Progenitor cell of endocrine pancreas (in vitro differentiated cells): Measurements from ENCODE around the gene ING5. TPM values are rescaled to one million over a fixed set of nuclear protein-coding genes. Genes with fewer than 3 reads are reported as not detected.

ENCODE experiments used
- DNase-seq: peaks from one replicate; pipeline ENCODE4 v3.0.0; 2021; ENCODE audit warnings: low spot score; ENCODE audit not compliant: unreplicated experiment
- H3K27ac Mint-ChIP-seq: 2 replicates; pipeline ENCODE4 v1.8.0; 2021; ENCODE audit warnings: mild to moderate bottlenecking, moderate library complexity, mixed read lengths
- H3K27me3 Mint-ChIP-seq: 2 replicates; pipeline ENCODE4 v1.8.0; 2021; ENCODE audit warnings: mixed read lengths
- H3K36me3 Mint-ChIP-seq: 2 replicates; pipeline ENCODE4 v1.8.0; 2022; ENCODE audit warnings: mixed read lengths; ENCODE audit not compliant: insufficient read depth
- H3K4me1 Mint-ChIP-seq: 2 replicates; pipeline ENCODE4 v1.8.0; 2021; ENCODE audit warnings: low read depth, mixed read lengths
- H3K4me3 Mint-ChIP-seq: 2 replicates; pipeline ENCODE4 v1.8.0; 2021; ENCODE audit warnings: low read depth, mild to moderate bottlenecking, moderate library complexity, mixed read lengths
- H3K9me3 Mint-ChIP-seq: 2 replicates; pipeline ENCODE4 v1.8.0; 2021; ENCODE audit warnings: low read depth, mixed read lengths
- total RNA-seq: library from RNA; stranded (reverse); gene quantifications from 2 replicates; pipeline ENCODE4 v1.2.1, GENCODE V29; 2021
- TF ChIP-seq, protein P1 (sequence below): fragments of 200-600 bp; sonication (generic); IDR thresholded peaks from one replicate; pipeline ENCODE4 v1.5.0; 2021; ENCODE audit warnings: antibody characterized with exemption, mild to moderate bottlenecking; ENCODE audit not compliant: unreplicated experiment

The ING5 gene
- total RNA-seq, 1 donor from 2014 or later = 65.9 TPM

DNA sequence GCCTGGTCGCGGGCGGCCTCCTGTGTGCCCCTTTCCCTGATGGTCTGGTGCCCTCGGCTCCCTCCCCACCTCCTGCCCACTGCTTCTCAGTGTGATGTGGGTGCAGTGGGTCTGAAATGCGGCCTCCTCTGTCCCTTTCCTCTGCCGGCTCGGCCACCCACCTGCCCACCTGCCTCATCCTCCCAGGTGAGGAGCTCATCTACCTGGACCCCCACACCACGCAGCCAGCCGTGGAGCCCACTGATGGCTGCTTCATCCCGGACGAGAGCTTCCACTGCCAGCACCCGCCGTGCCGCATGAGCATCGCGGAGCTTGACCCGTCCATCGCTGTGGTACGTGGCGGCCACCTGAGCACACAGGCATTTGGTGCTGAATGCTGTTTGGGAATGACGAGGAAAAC is 33.5 kb upstream of the ING5 start:
- peaks cover 12% of the 10 kb centered on the region for H3K4me1 Mint-ChIP-seq
- no peak overlapping the region for H3K4me3 Mint-ChIP-seq
- H3K27me3 Mint-ChIP-seq = no peaks in the 10 kb centered on the region
- TF ChIP-seq, protein P1, sequence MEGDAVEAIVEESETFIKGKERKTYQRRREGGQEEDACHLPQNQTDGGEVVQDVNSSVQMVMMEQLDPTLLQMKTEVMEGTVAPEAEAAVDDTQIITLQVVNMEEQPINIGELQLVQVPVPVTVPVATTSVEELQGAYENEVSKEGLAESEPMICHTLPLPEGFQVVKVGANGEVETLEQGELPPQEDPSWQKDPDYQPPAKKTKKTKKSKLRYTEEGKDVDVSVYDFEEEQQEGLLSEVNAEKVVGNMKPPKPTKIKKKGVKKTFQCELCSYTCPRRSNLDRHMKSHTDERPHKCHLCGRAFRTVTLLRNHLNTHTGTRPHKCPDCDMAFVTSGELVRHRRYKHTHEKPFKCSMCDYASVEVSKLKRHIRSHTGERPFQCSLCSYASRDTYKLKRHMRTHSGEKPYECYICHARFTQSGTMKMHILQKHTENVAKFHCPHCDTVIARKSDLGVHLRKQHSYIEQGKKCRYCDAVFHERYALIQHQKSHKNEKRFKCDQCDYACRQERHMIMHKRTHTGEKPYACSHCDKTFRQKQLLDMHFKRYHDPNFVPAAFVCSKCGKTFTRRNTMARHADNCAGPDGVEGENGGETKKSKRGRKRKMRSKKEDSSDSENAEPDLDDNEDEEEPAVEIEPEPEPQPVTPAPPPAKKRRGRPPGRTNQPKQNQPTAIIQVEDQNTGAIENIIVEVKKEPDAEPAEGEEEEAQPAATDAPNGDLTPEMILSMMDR = no peak
- H3K9me3 Mint-ChIP-seq = no peaks in the 10 kb centered on the region
- peaks cover 6% of the 10 kb centered on the region for H3K36me3 Mint-ChIP-seq
- no peak overlapping the region for H3K27ac Mint-ChIP-seq
- no peak for DNase-seq

DNA sequence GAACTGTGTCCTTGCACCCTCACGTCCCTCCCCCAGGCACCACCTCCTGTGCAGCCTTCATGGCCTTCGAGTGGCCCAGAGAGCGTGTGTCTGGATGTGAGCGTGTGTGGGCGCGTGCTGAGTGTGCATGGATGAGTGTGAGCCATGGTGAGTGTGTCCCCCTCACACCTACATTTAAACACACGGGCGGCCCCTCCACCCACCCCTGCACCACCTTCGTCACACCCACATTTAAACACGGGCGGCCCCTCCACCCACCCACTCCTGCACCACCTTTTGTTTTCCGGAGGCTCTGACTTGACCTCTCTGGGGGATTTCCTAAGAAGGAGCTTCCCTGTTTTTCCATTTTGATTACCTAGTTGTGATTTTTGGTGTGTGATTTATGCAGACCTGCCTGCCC is 33.0 kb upstream of the ING5 start:
- H3K4me1 Mint-ChIP-seq = peaks cover 12% of the 10 kb centered on the region
- no peak for DNase-seq
- no peaks in the 10 kb centered on the region for H3K9me3 Mint-ChIP-seq
- H3K27ac Mint-ChIP-seq = no peak overlapping the region
- peaks cover 6% of the 10 kb centered on the region for H3K36me3 Mint-ChIP-seq
- H3K27me3 Mint-ChIP-seq = no peaks in the 10 kb centered on the region
- no peak overlapping the region for H3K4me3 Mint-ChIP-seq
- TF ChIP-seq, protein P1 = no peak

DNA sequence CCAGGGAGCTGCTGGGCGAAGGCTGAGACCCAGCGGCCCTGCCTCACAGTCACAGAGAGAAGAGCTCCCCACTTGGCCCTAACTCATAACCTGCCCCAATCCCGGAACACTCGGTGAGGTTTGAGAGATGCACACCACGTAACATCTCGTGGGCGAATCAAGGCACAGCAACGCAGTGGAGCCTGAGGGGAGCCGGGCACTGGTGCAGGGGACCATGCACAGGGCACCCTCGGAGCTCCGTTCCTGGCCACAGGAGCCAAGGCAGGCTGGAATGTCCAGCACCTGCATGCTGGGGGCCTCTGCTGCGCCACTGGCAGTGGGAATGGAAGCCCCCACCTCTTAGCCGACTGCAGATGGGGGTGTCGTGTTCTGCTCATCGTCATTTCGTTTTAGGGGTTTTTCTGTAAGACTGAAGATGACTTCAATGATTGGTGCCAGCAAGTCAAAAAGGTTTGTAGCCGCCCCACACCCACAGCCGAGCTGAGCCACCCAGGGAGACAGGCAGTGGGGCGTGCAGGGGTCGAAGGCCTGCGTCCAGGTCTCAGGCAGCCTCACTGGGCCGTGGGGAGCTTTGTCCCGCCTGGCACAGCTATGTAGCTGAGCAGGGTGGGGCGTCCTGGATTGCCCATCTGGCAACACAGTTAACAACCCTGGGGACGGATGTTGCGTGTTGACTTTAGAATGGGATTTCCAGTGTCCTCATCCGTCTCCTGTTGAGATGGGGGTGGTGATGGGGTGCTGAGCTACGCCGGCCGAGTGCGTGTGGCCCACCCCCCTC is 31.3 kb upstream of the ING5 start:
- peaks cover 10% of the 10 kb centered on the region for H3K4me1 Mint-ChIP-seq
- no peaks in the 10 kb centered on the region for H3K9me3 Mint-ChIP-seq
- no peak overlapping the region for H3K27ac Mint-ChIP-seq
- no peak for DNase-seq
- peaks cover 4% of the 10 kb centered on the region for H3K36me3 Mint-ChIP-seq
- no peak overlapping the region for H3K4me3 Mint-ChIP-seq
- H3K27me3 Mint-ChIP-seq = no peaks in the 10 kb centered on the region
- TF ChIP-seq, protein P1 = no peak

DNA sequence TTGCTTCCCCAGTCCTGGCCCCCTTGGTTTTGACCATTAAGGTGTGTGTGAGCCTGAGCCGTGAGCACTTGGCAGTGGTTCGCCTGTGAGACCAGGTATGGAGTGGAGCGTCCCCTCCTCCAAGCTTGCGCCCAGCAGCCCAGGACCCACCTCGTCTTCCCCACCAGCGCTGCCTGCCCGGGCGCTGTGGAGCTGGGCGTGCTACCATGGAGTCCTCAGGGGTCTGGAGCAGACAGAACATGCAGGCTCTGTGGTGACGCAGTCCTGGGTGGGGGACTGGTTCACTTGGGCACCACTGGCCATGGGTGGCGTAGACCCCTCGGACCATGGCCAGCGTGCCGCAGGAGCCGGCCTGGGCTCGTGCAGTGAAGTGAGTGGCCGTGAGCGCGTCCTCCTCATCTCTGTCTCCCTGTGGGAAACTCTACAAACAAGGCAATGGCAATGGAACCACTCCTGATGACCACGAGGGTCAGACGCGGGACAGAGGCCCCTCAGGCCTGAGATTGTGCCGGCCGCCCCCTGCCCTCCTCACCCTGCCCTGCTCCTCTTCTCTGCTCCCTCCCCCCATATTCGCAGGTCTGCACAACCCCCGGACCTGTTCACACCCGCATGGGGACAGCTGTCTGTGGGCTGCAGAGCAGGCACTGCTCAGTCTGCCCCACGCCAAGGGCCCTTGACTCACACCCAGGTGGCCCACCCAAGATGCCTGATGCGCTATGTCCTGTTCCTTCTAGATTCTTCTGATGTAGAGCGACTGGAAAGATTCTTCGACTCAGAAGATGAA is 30.2 kb upstream of the ING5 start:
- no peak for DNase-seq
- Mint-ChIP-seq H3K4me1 (peaks cover 2% of the 10 kb centered on the region), H3K9me3 (no peaks in the 10 kb centered on the region), H3K4me3 (no peak overlapping the region), H3K27me3 (no peaks in the 10 kb centered on the region), H3K36me3 (peaks cover 4% of the 10 kb centered on the region), H3K27ac (no peak overlapping the region)
- TF ChIP-seq, protein P1 = no peak

DNA sequence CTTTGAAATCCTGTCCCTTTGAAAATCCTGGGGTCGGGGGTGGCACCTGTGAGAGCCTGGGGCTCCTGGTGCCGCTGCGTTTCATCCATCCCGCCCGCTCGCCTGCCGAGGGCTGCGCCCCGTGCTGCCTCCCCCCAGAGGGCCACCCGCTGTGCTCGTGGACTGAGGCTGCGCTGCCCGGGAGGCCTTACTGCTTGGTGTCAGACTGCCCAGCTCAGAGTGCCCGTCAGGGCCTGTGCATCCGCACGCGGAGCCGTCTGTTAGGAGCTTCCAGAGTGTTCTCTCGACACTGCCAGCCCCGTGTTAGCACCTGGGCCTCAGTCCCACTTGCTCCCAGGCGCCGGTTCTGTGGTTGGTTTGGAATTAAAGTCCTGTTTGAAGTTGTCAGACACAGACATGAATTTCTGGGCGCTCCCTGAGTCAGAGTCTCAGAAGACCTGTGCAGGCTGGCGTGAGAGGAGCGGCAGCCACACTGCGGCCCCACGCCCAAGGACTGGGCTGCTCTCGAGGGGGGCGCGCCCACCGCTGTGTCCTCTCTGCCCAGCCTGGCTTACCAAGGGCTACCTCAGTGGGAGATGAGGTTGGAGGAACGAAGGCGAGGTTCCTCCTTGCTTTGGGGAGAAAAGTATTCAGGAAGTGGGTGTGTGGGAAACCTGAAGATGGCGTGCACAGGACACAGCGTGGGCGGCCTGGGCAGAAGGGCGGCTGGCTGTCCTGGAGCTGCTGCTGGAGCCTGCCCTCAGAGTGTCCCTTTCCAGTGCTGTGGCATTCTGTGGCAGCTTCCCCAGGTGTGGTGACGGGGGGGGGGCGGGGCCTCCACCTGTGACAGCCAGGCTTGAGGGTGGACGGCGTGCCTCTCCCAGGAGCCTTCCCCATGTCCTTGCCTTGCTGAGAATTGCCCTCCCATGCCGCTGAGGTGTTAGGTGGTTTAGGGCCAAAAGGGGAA is 29.3 kb upstream of the ING5 start:
- peaks cover 3% of the 10 kb centered on the region for H3K36me3 Mint-ChIP-seq
- no peak overlapping the region for H3K27ac Mint-ChIP-seq
- TF ChIP-seq, protein P1 = no peak
- H3K27me3 Mint-ChIP-seq = no peaks in the 10 kb centered on the region
- H3K9me3 Mint-ChIP-seq = no peaks in the 10 kb centered on the region
- H3K4me1 Mint-ChIP-seq = no peaks in the 10 kb centered on the region
- no peak overlapping the region for H3K4me3 Mint-ChIP-seq
- DNase-seq = no peak
